Transverse colon (tissue), 4 donors: ENCODE results near the gene SERHL2.

Source experiments
- POLR2AphosphoS5 ChIP-seq, 3 donors: sonication (generic); formaldehyde crosslinking; IDR thresholded peaks; one replicate each; pipeline ENCODE4 v1.6.1; 2016; ENCODE audit warnings: antibody characterized with exemption in 3 of 3
- TF ChIP-seq, protein P1 (sequence below), 5 experiments: fragments of 200-600 bp in 3 of 5; fragments of 450-650 bp in 2 of 5; sonication (generic) in 3 of 5; IDR thresholded peaks; 1 replicate in 2 of 5; 2 replicates in 3 of 5; pipeline ENCODE4 v1.5.1; 2016 to 2017; ENCODE audit warnings: antibody characterized with exemption in 5 of 5, inconsistent platforms in 3 of 5, mild to moderate bottlenecking in 2 of 5, moderate library complexity in 1 of 5

DNA sequence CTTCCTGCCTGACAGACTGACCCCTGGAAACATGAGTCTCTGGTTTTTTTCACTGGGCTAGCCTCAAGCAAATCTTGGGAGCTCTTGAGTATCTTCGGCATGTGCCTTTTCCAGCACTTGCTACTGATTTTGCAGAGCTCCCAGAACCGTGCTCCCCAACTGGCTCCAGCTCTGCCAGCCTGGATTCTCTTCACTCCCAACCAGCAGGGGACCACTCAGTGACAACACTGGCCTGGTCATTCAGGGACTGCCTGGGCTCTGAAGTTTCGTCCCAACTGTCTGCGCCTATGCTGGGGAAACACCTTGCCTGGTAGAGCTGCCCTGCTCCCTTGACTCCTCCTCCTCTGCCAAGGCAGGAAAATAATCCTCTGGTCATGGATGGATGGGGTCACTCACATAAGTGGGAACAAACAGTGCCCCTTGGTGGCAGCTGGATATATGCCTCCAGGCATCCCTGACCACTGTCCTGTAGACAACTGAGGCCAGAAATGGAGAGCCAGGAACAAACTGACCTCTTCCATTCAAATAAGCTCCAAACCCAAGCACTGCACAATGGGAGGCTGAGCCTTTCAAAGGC, 30.7 kb downstream of the SERHL2 start:
- TF ChIP-seq, protein P1, sequence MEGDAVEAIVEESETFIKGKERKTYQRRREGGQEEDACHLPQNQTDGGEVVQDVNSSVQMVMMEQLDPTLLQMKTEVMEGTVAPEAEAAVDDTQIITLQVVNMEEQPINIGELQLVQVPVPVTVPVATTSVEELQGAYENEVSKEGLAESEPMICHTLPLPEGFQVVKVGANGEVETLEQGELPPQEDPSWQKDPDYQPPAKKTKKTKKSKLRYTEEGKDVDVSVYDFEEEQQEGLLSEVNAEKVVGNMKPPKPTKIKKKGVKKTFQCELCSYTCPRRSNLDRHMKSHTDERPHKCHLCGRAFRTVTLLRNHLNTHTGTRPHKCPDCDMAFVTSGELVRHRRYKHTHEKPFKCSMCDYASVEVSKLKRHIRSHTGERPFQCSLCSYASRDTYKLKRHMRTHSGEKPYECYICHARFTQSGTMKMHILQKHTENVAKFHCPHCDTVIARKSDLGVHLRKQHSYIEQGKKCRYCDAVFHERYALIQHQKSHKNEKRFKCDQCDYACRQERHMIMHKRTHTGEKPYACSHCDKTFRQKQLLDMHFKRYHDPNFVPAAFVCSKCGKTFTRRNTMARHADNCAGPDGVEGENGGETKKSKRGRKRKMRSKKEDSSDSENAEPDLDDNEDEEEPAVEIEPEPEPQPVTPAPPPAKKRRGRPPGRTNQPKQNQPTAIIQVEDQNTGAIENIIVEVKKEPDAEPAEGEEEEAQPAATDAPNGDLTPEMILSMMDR (IDR thresholded peaks at IDR 0.05): no peak
- no peak for TF ChIP-seq POLR2AphosphoS5 (IDR thresholded peaks at IDR 0.05)
